WI38 (cell line): ENCODE data around the gene CPHXL.

Experiments used
- H3K4me3 ChIP-seq: 2 replicates; pipeline ENCODE4 v1.5.1; 2011; ENCODE audit warnings: low read depth, mild to moderate bottlenecking, control low read depth, low read length
- TF ChIP-seq, protein P1 (sequence below): IDR thresholded peaks from 2 replicates; pipeline ENCODE4 v1.5.1; 2012; ENCODE audit warnings: low read depth, mild to moderate bottlenecking, control low read depth, low read length

CPHXL gene

DNA sequence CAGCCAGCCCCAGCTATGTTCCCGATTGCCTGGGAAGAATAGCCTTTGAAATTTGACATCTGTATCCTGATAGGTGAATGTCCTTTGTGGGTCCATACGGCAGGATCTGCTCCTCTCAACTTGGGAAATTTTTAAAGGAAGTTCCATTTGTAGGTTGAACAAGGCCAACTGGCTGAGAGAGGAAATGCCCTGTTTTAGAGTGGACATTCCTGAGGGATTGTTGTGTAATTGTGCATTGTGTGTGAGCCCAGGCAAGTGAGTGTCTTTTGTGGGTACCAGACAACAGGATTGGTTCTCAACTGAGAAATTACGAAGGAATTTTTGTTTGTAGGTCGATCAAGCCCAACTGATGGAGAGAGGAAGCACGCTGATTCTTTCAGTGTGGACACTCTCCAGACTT, 46.9 kb downstream of the CPHXL start:
- no peak overlapping the region for H3K4me3 ChIP-seq
- TF ChIP-seq, protein P1, sequence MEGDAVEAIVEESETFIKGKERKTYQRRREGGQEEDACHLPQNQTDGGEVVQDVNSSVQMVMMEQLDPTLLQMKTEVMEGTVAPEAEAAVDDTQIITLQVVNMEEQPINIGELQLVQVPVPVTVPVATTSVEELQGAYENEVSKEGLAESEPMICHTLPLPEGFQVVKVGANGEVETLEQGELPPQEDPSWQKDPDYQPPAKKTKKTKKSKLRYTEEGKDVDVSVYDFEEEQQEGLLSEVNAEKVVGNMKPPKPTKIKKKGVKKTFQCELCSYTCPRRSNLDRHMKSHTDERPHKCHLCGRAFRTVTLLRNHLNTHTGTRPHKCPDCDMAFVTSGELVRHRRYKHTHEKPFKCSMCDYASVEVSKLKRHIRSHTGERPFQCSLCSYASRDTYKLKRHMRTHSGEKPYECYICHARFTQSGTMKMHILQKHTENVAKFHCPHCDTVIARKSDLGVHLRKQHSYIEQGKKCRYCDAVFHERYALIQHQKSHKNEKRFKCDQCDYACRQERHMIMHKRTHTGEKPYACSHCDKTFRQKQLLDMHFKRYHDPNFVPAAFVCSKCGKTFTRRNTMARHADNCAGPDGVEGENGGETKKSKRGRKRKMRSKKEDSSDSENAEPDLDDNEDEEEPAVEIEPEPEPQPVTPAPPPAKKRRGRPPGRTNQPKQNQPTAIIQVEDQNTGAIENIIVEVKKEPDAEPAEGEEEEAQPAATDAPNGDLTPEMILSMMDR = no peak

- TF ChIP-seq, protein P1 = no peak
- H3K4me3 ChIP-seq = no peak within 1 kb of the TSS
Observed at GRCh38 chr16:75676909-75677308, 49.4 kb downstream of the CPHXL start, which contains the start of gene CPHXL2. Gene CPHXL2 (minus strand): TSS chr16:75677009. CDS start chr16:75676999, 10 bp downstream.

GRCh38 chr16:75667503-75667902, 58.8 kb downstream of the CPHXL start:
- TF ChIP-seq, protein P1 = no peak
- H3K4me3 ChIP-seq = no peak overlapping the region
